HEK293T (cell line): ENCODE data around the gene LRRC56.

Experiments
- CTCF ChIA-PET: fragments of 350-600 bp; formaldehyde crosslinking; extraction: SDS; loops from one replicate; lab custom pipeline; 2021; ENCODE audit warnings: antibody characterized with exemption, inconsistent platforms; lab: Yijun Ruan, JAX
- POLR2A ChIA-PET: fragments of 350-600 bp; formaldehyde crosslinking; extraction: SDS; loops from one replicate; lab custom pipeline; 2020; ENCODE audit warnings: antibody characterized with exemption, inconsistent platforms; lab: Yijun Ruan, JAX
- DNase-seq: peaks from one replicate; pipeline ENCODE4 v3.0.0; 2012; ENCODE audit warnings: mixed read lengths; ENCODE audit errors: extremely low spot score
- ARNT ChIP-seq: fragments of 450-650 bp; IDR thresholded peaks from 2 replicates; pipeline ENCODE4 v1.6.1; 2017; ENCODE audit warnings: mild to moderate bottlenecking
- BHLHE40 ChIP-seq: fragments of 450-650 bp; IDR thresholded peaks from 2 replicates; pipeline ENCODE4 v1.6.1; 2016; ENCODE audit warnings: mild to moderate bottlenecking, moderate library complexity, borderline replicate concordance
- CTBP1 ChIP-seq: fragments of 450-650 bp; IDR thresholded peaks from 2 replicates; pipeline ENCODE4 v1.6.1; 2016; ENCODE audit warnings: borderline replicate concordance
- ELF4 ChIP-seq: fragments of 450-650 bp; IDR thresholded peaks from 2 replicates; pipeline ENCODE4 v1.6.1; 2017; ENCODE audit warnings: antibody characterized with exemption
- FOXA1 ChIP-seq: fragments of 450-650 bp; IDR thresholded peaks from 2 replicates; pipeline ENCODE4 v1.6.1; 2016; ENCODE audit warnings: mild to moderate bottlenecking
- FOXK2 ChIP-seq: fragments of 450-650 bp; IDR thresholded peaks from 2 replicates; pipeline ENCODE4 v1.6.1; 2016; ENCODE audit warnings: mild to moderate bottlenecking
- FOXM1 ChIP-seq: fragments of 450-650 bp; IDR thresholded peaks from 2 replicates; pipeline ENCODE4 v1.6.1; 2017; ENCODE audit warnings: mild to moderate bottlenecking, borderline replicate concordance
- HDGF ChIP-seq: fragments of 450-650 bp; IDR thresholded peaks from 2 replicates; pipeline ENCODE4 v1.6.1; 2017; ENCODE audit warnings: antibody characterized with exemption, borderline replicate concordance
- L3MBTL2 ChIP-seq: fragments of 450-650 bp; conservative IDR thresholded peaks from 2 replicates; pipeline ENCODE4 v1.6.1; 2016; ENCODE audit warnings: mild to moderate bottlenecking
- LEF1 ChIP-seq: fragments of 450-650 bp; IDR thresholded peaks from 2 replicates; pipeline ENCODE4 v1.6.1; 2017; ENCODE audit warnings: mild to moderate bottlenecking, borderline replicate concordance
- NFRKB ChIP-seq: fragments of 450-650 bp; IDR thresholded peaks from 2 replicates; pipeline ENCODE4 v1.6.1; 2016; ENCODE audit warnings: mild to moderate bottlenecking, moderate library complexity
- PKNOX1 ChIP-seq: fragments of 450-650 bp; IDR thresholded peaks from 2 replicates; pipeline ENCODE4 v1.6.1; 2016
- SP1 ChIP-seq: fragments of 450-650 bp; IDR thresholded peaks from 2 replicates; pipeline ENCODE4 v1.6.1; 2017
- SUZ12 ChIP-seq: fragments of 450-650 bp; IDR thresholded peaks from 2 replicates; pipeline ENCODE4 v1.6.1; 2016; ENCODE audit warnings: mild to moderate bottlenecking
- TARDBP ChIP-seq: fragments of 450-650 bp; IDR thresholded peaks from 2 replicates; pipeline ENCODE4 v1.6.1; 2016
- ZNF384 ChIP-seq: fragments of 450-650 bp; IDR thresholded peaks from 2 replicates; pipeline ENCODE4 v1.6.1; 2016

Gene LRRC56

GRCh38 chr11:518463-519202 is 18.7 kb upstream of the LRRC56 start:
- no peak for TF ChIP-seq FOXK2
- TF ChIP-seq FOXA1 = no peak
- TF ChIP-seq ELF4 = no peak
- no peak for TF ChIP-seq SP1
- TF ChIP-seq NFRKB = no peak
- TF ChIP-seq FOXM1 = peak; percentile 58; the same call in 1 of the 2 replicates
- no peak for TF ChIP-seq ZNF384
- peak; percentile 83; the same call in 1 of the 2 replicates for TF ChIP-seq LEF1
- TF ChIP-seq SUZ12 = no peak
- no peak for TF ChIP-seq PKNOX1
- peak; percentile 91 for TF ChIP-seq L3MBTL2
- no peak for TF ChIP-seq CTBP1
- TF ChIP-seq BHLHE40 = no peak
- no peak for TF ChIP-seq TARDBP
- peak; percentile 54; the same call in 1 of the 2 replicates for TF ChIP-seq ARNT
- ChIA-PET POLR2A (interaction anchor here (1.3 kb wide), 1 partner anchor 69 kb away, joined by 5 read pairs; the partner anchor contains the start of gene PTDSS2), CTCF (interaction anchor here (0.7 to 1.0 kb wide), 2 partner anchors 24 to 72 kb away, joined by 3 to 5 read pairs; no protein-coding TSS in a partner anchor)
- DNase-seq = peak; percentile 93

GRCh38 chr11:520428-521176 is 16.7 kb upstream of the LRRC56 start:
- TF ChIP-seq SP1 (no peak), TARDBP (no peak), PKNOX1 (no peak), ZNF384 (no peak), LEF1 (no peak), SUZ12 (no peak), FOXK2 (no peak), ELF4 (no peak), BHLHE40 (no peak), NFRKB (no peak), L3MBTL2 (no peak), ARNT (no peak), CTBP1 (no peak), FOXM1 (no peak), FOXA1 (no peak)
- POLR2A ChIA-PET = no interaction called here
- CTCF ChIA-PET = no interaction called here

GRCh38 chr11:521177-521688 is 16.1 kb upstream of the LRRC56 start:
- DNase-seq = no peak
- TF ChIP-seq FOXA1 (no peak), L3MBTL2 (no peak), CTBP1 (no peak), SP1 (no peak), LEF1 (no peak), BHLHE40 (no peak), ELF4 (no peak), ZNF384 (no peak), SUZ12 (no peak), TARDBP (no peak), HDGF (no peak), PKNOX1 (no peak), NFRKB (no peak), FOXM1 (no peak), FOXK2 (no peak), ARNT (no peak)
- CTCF ChIA-PET = no interaction called here

More at GRCh38 chr11:520428-521176, 16.7 kb upstream of the LRRC56 start:
- no peak for DNase-seq

GRCh38 chr11:526192-526591 is 11.1 kb upstream of the LRRC56 start:
- CTCF ChIA-PET = no interaction called here
- DNase-seq = no peak
- POLR2A ChIA-PET = no interaction called here
- no peak for TF ChIP-seq FOXM1
- no peak for TF ChIP-seq BHLHE40
- TF ChIP-seq ZNF384 = no peak
- TF ChIP-seq HDGF = no peak
- no peak for TF ChIP-seq NFRKB
- no peak for TF ChIP-seq ELF4
- TF ChIP-seq LEF1 = no peak
- TF ChIP-seq SP1 = no peak
- no peak for TF ChIP-seq SUZ12
- TF ChIP-seq CTBP1 = no peak
- TF ChIP-seq PKNOX1 = no peak
- no peak for TF ChIP-seq TARDBP
- no peak for TF ChIP-seq FOXA1
- no peak for TF ChIP-seq ARNT
- TF ChIP-seq FOXK2 = no peak
- no peak for TF ChIP-seq L3MBTL2

More at GRCh38 chr11:521177-521688, 16.1 kb upstream of the LRRC56 start:
- POLR2A ChIA-PET = no interaction called here
